SU-DHL-6 (cell line): ENCODE measurements around the gene MTG2.

Source experiments
- H2AFZ ChIP-seq: fragments of 200-600 bp; sonication (generic); 2 replicates; pipeline ENCODE4 v1.6.1; 2014; ENCODE audit warnings: low read depth, mild to moderate bottlenecking, moderate library complexity, mixed read lengths, antibody characterized with exemption, low read length; ENCODE audit not compliant: severe bottlenecking
- H3F3A ChIP-seq: fragments of 200-600 bp; shearing (Covaris generic); 2 replicates; pipeline ENCODE4 v1.6.0; 2016; ENCODE audit warnings: antibody characterized with exemption, mild to moderate bottlenecking; ENCODE audit not compliant: insufficient read depth
- H3K27ac ChIP-seq: fragments of 200-600 bp; sonication (generic); 2 replicates; pipeline ENCODE4 v1.5.1; 2016; ENCODE audit warnings: low read depth, mild to moderate bottlenecking, low read length, moderate library complexity, mixed read lengths
- H3K27me3 ChIP-seq: fragments of 200-600 bp; sonication (generic), shearing (Covaris generic); 2 replicates; pipeline ENCODE4 v1.6.0; 2014; ENCODE audit warnings: mild to moderate bottlenecking, low read length
- H3K36me3 ChIP-seq: fragments of 200-600 bp; sonication (generic); 2 replicates; pipeline ENCODE4 v1.6.1; 2014; ENCODE audit warnings: mild to moderate bottlenecking, low read length, mixed read lengths
- H3K4me2 ChIP-seq: fragments of 300-600, 200-600 bp; shearing (Covaris generic), sonication (generic); 2 replicates; pipeline ENCODE4 v1.6.0; 2014; ENCODE audit warnings: low read length, low read depth, mild to moderate bottlenecking; ENCODE audit not compliant: poor library complexity, severe bottlenecking
- H3K4me3 ChIP-seq: fragments of 200-600 bp; sonication (generic); 2 replicates; pipeline ENCODE4 v1.5.1; 2014; ENCODE audit warnings: antibody characterized with exemption, low read length, mild to moderate bottlenecking, mixed read lengths; ENCODE audit not compliant: insufficient read depth, poor library complexity, severe bottlenecking
- H3K79me2 ChIP-seq: fragments of 200-600 bp; sonication (generic); 2 replicates; pipeline ENCODE4 v1.6.1; 2014; ENCODE audit warnings: mild to moderate bottlenecking, low read length, moderate library complexity; ENCODE audit not compliant: insufficient read depth
- H3K9ac ChIP-seq: fragments of 200-600 bp; sonication (generic); 2 replicates; pipeline ENCODE4 v1.7.0; 2014; ENCODE audit warnings: mild to moderate bottlenecking, low read length
- H3K9me2 ChIP-seq: fragments of 200-600 bp; sonication (generic); replicated peaks from 2 replicates; pipeline ENCODE4 v1.6.1; 2014; ENCODE audit warnings: low read length; ENCODE audit not compliant: insufficient read depth
- H3K9me3 ChIP-seq: fragments of 200-600 bp; sonication (generic); 2 replicates; pipeline ENCODE4 v1.6.1; 2014; ENCODE audit warnings: low read length, mixed read lengths; ENCODE audit not compliant: insufficient read depth
- H4K20me1 ChIP-seq: fragments of 200-600 bp; sonication (generic); 2 replicates; pipeline ENCODE4 v1.6.1; 2014; ENCODE audit warnings: low read depth, mild to moderate bottlenecking, antibody characterized with exemption, low read length, moderate library complexity, mixed read lengths
- CTCF ChIP-seq: fragments of 200-600 bp; sonication (generic); IDR thresholded peaks from one replicate; pipeline ENCODE4 v1.5.1; 2017; ENCODE audit warnings: antibody characterized with exemption, mild to moderate bottlenecking, low read length, moderate library complexity; ENCODE audit not compliant: insufficient read depth, poor library complexity, severe bottlenecking
- EZH2phosphoT487 ChIP-seq: fragments of 200-600 bp; sonication (generic), shearing (Covaris generic); conservative IDR thresholded peaks from 2 replicates; pipeline ENCODE4 v1.6.1; 2018; ENCODE audit warnings: mild to moderate bottlenecking, antibody characterized with exemption, low read length, moderate library complexity, mixed read lengths

Gene MTG2

GRCh38 chr20:62202676-62203377, 20.0 kb downstream of the MTG2 start:
- no peak for TF ChIP-seq EZH2phosphoT487
- Histone ChIP-seq H3K27me3 (no peaks in the 10 kb centered on the region), H3K79me2 (no peaks in the 10 kb centered on the region), H3K9me3 (no peaks in the 10 kb centered on the region), H3K4me2 (no peak overlapping the region), H4K20me1 (no peaks in the 10 kb centered on the region), H3K4me3 (no peak overlapping the region), H3K9ac (no peak overlapping the region), H3K36me3 (no peaks in the 10 kb centered on the region), H3K27ac (no peak overlapping the region), H3K9me2 (no peaks in the 10 kb centered on the region), H3F3A (no peaks in the 10 kb centered on the region), H2AFZ (no peak overlapping the region)

GRCh38 chr20:62203378-62204030, 20.7 kb downstream of the MTG2 start:
- TF ChIP-seq CTCF (no peak), EZH2phosphoT487 (no peak)
- Histone ChIP-seq H3K9me3 (no peaks in the 10 kb centered on the region), H3K9ac (no peak overlapping the region), H3K79me2 (no peaks in the 10 kb centered on the region), H3K4me3 (no peak overlapping the region), H4K20me1 (no peaks in the 10 kb centered on the region), H3K27ac (no peak overlapping the region), H3K9me2 (no peaks in the 10 kb centered on the region), H3K27me3 (no peaks in the 10 kb centered on the region), H3K36me3 (no peaks in the 10 kb centered on the region), H3K4me2 (no peak overlapping the region), H3F3A (no peaks in the 10 kb centered on the region), H2AFZ (no peak overlapping the region)

- H3K9ac ChIP-seq = no peak overlapping the region
- H4K20me1 ChIP-seq = no peaks in the 10 kb centered on the region
- no peaks in the 10 kb centered on the region for H3K79me2 ChIP-seq
- H3K4me2 ChIP-seq = no peak overlapping the region
- no peaks in the 10 kb centered on the region for H3K27me3 ChIP-seq
- H2AFZ ChIP-seq = no peak overlapping the region
- no peaks in the 10 kb centered on the region for H3F3A ChIP-seq
- TF ChIP-seq EZH2phosphoT487 = no peak
- no peak for TF ChIP-seq CTCF
- H3K36me3 ChIP-seq = no peaks in the 10 kb centered on the region
- no peaks in the 10 kb centered on the region for H3K9me2 ChIP-seq
- H3K4me3 ChIP-seq = no peak overlapping the region
- no peak overlapping the region for H3K27ac ChIP-seq
- H3K9me3 ChIP-seq = no peaks in the 10 kb centered on the region
Measured at GRCh38 chr20:62205618-62206387, 23.0 kb downstream of the MTG2 start.
